Stimulated activated CD4-positive, alpha-beta T cell treated with anti-CD3 and anti-CD28 coated beads, Interleukin-4, amount 100 ng/mL, for 48 hours (primary cell): ENCODE measurements around the gene FAM240A.

ENCODE experiments used
- DNase-seq, 2 donors: peaks; one replicate each; pipeline ENCODE4 v3.0.0-alpha.2; 2020; ENCODE audit warnings: low read depth in 2 of 2

FAM240A gene

DNA sequence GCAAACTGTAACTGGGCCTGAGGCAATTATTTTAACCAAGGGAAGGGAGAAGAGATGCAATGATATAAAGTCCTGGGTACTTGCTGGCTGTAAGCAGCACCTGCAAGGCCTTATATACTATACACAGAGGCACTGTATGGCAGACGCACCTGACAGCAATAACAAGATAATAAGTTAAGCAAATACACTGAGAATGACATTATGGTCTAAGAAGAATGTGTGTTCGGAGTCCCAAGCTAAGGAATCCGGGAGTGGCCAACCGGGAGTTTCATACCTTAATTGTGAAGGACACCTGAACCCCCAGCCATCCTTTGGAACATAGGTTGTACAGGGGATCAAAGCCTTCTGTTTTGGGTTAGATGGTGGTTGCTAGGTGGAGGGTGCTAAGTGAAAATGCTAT, 13.7 kb downstream of the FAM240A start:
- DNase-seq = no peak

DNA sequence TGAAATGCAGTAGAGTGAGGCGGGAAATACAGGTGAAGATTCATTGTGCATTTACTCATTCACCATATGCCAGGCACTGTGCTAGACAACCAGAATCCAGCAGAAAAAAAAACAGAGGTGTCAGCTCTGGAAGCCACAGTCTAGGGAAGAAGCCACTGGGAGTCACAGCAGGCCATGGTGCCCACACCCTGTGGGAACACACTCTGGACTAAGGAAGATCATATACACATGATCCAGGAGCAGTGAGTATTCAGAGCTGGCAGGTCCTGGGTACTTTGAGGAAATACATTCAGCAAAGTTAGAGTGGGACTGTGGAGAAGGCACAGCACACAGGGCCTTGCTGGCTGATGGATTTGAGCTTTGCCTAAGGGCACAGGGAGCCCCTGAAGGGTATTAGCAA, 14.8 kb downstream of the FAM240A start:
- DNase-seq = no peak

DNA sequence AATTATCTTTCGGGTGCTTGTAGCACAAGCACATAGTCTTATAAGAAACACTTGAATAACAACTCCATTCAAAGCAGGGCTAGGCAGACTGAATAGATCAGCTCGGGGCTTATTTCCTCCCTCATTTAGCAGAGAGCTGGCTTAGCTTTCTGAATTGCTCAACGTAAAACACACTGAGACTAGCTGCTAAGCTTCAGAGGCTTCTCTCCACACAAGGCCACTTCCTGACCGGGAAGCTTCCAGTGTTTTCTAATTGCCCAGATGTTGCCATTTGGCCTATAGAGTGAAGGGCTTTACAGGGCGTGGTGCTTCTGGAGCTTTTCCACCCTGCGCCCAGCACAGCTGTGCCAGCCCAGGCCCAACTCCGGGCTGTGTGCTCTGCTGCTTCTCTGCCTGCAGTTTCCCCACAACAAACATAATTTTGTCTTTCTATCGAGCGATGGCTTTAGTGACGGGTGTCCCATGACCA, 16.6 kb downstream of the FAM240A start:
- no peak for DNase-seq

DNA sequence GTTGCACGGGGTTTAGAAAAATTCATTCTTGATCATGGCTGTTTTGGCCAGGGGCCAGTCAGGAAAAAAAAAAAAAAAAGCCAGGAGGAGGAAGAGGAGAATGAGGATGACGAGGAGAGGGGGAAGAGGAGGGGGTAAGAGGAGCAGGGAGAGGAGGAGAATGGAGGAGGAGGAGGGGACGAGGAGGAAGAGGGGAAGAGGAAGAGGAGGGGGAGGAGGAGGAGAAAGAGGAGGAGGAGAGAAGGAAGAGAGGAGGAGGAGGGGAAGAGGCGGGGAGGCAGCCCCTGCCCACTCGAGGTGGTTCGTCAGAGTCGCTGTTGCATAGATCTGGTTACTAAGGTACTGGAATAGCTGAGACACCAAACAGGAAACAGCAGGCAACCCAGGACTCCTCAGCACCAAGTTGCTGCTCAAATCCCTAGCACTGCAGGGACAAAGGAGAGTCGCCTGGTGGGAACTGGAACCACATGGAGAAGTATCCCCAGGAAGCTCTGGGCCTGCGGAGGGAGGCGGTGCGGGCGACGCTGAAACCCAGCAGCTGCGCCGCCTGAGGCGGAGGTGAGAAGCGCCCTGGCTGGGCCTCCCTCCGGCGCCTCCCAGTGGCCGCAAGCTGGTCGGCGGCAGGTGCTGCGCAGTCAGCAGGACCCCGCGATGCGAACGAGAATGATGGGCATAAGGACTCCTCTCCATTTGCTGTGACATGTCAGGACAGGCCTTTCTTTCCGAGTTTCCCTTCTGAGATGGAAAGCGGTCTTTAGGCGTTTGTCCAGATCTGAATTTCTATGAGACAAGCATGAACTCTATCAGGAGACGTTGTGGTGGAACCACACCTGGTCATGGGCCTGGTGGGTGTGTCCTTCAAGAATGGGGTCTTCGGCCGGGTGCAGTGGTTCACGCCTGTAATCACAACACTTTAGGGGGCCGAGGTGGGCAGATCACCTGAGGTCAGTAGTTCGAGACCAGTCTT, 17.5 kb downstream of the FAM240A start:
- DNase-seq = peak; percentile 67 to 74

DNA sequence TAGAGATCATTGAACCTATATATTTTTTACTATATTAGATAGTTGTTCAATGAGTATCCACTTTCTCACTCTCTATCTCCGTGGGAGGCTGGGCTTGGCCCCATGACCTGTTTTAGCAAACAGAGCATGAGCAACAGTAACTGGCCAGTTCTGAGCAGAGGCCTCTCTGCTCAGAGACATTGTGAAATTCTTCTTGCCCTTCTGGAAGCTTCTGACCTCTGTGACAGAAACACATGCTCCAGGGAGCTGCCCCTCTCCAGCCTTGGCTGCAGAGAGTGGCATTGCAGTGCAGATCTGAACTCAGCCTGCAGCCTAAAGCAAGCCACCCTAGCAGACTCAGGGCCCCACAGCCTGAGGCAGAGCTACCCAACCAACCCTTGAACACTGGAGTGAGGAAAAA, 20.5 kb downstream of the FAM240A start:
- DNase-seq = no peak

DNA sequence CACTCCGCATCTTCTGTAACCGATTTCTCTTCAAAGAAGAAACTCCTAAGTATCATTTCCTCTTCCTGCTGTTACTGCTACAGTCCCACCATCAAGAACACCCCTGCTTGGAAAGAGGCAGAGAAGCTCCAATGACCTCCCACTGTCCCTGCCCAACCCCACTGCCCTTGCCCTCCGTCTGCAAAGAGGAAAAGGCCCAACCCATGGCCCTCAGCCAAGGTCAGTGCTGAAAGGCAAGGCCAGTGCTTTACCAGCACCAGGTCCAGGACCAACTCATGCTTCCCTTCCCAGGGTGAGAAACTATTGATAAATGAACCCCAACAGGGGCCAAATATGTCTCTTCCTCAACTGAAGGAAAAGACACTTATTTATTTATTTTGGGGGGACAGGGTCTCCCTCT, 22.5 kb downstream of the FAM240A start:
- no peak for DNase-seq

DNA sequence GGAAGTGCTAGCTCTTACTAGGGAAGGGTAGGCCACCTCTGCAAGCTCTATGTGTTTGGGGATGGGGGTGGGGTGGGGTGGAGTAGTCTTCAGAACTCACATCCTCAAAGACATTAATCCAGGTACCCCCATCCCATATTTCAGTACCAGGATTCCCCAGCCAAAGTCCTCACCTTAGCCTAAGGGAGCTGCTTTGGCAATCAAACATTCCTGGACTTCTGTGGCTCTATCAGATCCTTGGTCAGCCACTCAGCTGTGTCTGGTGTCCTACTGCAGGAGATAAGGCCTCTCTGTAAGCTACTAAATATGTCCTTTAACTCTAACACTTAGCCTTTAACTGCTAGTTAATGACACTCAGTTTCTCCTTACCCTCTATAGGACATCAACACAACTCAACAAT, 26.9 kb downstream of the FAM240A start:
- DNase-seq = no peak

DNA sequence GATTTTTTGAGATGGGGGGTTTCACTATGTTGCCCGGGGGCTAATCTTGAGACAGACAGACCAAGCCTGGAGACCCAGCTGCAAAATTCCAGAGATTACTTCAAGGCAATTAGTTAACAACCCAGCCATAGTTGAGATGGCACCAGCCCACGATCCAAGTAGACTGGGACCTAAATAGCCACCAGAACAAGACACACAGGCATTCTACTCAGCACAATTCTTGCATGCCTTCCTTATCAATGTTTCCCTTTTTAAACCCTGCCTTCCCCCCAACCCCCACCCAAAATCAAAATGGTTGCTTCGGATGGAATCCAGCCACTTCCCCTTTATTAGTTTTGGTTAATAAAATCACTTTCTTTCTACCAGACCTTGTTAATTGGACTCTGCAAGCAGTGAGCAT, 28.6 kb downstream of the FAM240A start:
- DNase-seq = no peak

DNA sequence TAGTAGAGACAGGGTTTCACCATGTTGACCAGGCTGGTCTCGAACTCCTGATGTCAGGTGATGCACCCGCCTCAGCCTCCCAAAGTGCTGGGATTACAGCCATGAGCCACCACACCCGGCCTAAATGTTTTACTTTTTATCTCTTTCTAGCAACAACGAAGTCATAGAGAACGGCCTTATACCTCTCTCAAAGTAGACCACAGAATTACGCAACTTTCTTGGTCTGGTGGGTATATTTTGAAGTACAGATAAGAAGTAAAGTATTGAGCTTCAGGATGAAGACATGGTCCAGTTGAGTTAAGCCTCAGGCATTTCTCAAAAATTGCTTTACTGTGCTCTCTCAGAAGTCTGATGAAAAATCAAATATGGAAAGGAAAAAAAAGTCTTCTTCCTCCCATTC, 30.6 kb downstream of the FAM240A start:
- no peak for DNase-seq

DNA sequence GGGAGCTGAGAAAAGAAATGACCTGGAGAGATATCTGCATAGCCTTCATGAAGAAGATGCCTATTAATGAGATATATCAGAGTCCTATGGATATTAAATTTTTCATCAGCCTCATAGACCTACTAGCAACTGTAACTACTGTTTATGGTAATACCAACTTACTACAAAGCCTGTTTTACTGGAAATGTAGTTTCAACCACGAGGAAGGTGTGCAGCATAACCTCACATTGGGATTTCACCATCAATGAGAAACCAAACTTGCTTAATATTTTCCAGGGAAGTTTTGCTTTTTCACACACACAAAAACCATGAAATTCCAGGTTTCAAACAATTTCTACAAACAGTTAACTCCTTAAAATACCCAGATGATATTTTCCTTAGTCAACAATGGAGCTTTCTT, 31.4 kb downstream of the FAM240A start:
- DNase-seq = no peak

DNA sequence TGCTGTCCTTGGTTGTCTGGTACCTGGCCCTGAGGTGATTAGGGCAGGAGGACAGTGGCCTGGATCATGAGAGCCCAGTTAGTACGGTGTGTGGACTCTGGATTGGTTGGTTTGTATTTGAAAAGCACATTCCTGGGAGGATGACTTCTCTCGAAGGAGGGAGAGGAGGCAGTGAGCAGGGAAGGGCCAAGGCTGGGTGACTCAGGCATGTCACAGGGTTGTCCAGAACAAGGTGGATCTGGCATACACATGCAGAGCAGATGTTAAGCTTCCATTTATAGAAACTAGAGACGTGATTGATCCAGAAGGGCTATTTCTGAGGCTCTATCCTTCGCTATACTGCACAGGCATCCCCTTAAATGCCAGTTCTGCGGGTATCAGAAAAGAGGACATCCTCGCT, 34.4 kb downstream of the FAM240A start:
- no peak for DNase-seq

DNA sequence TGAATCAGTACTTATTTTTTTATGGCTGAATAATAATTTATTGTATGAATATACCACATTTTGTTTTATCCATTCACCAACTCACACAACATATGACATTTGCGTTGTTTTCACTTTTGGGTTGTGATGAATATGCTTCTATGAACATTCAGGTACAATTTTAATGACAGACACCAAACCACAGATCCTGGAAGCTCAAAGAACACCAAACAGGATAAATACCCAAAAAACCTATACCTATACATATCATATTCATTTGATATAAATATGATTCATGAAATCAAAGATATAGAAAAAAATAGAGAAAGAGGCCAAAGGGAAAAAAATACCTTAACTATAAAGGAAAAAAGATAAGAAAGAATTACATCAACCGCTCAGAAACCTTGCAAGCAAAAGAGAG, 35.8 kb downstream of the FAM240A start:
- no peak for DNase-seq

DNA sequence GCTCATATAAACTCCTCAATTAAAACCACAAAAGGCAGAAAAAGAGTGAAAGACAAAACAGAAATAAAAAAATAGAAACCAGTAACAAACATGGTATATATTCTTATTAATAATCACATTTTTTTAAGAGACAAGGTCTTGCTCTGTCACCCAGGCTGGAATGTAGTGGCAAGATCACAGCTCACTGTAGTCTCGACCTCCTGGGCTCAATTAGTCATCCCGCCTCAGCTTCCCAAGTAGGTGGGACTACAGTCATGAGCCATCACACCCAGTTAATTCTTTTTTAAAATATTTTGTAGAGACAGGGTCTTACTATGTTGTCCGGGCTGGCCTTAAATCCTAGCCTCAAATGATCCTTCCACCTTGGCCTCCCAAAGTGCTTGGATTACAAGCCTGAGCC, 37.1 kb downstream of the FAM240A start:
- no peak for DNase-seq

DNA sequence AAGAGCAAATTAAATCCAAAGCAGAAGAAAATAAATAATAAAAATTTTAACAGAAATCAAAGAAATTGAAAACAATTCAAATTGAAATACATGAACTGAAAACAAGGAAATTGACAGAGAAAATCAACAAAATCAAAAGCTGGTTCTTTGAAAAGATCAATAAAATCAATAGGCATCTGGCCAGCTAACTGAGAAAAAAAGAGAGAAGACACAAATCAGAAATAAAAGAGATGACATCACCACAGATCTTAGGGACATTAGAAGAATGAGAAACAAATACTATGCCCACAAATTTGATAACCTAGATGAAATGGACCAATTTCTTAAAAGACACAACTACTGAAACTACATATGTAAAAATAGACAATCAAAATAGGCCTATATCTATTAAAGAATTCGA, 38.8 kb downstream of the FAM240A start:
- no peak for DNase-seq

DNA sequence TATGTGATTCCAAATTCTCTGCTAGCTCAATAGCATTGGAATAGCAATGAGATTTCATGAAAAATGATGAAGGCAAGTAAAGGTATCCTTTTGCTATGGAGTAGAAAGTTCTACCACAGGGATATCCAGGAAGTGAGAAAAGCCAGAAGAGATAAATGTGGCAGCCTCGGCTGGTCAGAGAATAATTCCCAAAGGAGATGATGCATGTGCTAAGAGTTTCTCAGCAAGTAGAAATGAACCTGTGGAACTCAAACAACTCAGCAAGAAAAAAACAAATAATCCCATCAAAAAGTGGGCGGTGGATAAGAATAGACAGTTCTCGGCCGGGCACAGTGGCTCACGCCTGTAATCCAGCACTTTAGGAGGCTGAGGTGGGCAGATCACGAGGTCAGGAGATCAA, 42.9 kb downstream of the FAM240A start:
- no peak for DNase-seq

DNA sequence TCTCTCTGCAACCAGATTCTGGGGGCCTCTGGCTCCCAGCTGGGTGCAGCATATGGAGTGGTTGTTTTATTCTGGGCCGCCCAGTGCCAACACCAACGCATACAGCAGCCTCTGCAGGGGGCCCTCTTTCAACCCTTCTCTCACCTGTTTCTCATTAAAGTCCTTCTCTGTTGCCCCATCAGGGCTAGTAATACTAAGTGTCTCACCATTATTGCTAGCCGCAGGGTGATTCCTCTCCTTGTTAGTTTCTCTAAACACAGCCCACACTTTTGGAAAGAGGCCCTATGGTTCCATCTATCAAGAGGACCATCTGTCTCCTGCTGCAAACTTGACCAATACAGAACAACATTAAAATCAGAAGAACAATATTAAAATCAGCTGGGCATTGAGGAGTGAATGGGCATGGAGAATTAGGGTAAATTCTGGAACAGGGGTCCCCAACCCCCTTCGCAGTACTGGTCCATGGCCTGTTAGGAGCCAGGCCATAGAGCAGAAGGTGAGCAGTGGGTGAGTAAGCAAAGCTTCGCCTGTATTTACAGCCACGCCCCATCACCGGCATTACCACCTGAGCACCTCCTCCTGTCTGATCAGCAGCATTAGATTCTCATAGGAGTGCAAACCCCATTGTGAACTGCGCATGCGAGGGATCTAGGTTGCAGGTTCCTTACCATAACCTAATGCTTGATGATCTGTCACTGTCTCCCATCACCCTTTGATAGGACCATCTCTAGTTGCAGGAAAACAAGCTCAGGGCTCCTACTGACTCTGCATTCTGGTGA, 44.6 kb downstream of the FAM240A start:
- no peak for DNase-seq

DNA sequence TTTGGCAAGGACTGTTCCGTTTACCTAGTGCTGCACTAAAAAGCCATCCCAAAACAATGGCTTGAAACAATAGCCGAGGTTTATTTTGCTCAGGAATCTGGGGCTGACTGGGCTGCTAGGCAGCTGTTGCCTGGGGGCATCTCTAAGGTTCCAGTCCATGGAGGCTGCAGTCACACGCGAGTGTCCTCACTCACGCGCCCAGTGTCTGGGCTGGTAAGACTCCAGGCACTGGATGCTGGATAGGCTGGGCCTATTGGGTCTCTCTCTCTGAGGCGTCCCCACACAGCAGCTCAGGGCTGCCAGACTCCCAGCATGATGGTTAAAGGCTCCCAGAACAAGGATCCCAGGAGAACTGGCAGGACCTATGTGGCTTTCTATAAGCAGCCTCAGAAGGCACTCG, 47.0 kb downstream of the FAM240A start:
- no peak for DNase-seq

DNA sequence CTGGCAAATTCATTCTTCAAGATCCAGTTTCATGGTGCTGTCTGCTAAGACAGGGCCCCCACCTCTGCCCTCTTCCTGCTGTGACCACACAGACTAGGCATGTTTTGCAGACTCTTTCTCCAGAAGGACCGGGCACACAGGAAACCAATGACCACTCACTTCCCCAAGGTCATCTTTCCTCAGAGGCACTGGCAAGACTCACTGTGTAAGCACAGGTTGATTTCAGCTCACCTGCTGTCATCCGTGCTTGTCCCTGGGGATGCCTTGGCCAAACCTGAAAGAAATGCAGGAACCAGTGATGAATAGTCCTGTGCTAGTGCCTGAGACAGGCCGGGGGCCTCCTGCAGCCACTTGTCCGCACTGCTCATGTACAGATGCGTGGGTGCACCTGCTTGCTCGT, 47.7 kb downstream of the FAM240A start:
- no peak for DNase-seq

DNA sequence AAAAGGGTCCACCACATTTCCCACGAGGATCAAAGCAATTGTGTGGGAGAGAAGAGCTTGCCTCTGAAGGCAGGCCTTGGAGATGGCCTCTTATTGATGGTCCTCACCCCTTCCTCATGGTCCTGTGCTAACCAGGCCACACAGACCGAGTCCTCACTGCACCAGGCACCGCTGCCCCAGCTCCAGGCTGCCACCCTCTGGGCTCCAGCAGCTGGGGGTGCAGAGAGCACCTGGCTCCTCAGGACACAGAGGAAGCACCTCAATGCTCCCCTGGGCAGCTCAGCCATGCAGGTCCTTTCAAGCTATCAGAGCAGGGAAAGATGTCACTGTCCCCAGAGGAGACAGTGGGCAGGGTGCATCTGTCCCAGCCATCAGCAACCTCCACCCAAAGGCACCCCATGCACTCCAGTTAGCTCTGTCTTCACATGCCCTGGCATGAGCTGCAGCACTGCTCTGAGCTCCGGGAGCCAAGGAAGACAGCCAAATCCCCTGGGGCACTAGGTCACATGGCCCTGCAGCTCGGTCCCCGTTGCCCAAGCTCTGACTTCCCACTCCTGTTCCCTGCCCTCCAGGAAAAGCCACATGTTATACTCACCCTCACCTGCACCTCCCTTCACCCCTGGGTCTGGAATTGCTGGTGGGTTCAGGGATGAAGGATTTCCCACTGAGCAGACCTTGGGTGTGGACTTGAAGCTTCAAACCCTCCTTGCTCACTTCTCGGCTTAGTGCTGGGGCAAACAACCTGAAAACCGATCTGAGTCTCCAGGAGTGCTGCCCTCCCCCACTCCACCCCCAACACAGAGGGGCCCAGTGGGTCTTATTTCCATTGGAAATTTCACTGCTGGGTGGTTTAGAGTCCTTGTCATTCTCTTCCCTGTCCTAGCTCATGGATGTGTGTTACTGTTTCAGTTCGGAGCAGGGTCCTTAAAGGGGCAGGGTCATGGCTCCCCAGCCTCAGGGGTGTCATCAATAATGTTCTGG, 48.5 kb downstream of the FAM240A start:
- DNase-seq = no peak

DNA sequence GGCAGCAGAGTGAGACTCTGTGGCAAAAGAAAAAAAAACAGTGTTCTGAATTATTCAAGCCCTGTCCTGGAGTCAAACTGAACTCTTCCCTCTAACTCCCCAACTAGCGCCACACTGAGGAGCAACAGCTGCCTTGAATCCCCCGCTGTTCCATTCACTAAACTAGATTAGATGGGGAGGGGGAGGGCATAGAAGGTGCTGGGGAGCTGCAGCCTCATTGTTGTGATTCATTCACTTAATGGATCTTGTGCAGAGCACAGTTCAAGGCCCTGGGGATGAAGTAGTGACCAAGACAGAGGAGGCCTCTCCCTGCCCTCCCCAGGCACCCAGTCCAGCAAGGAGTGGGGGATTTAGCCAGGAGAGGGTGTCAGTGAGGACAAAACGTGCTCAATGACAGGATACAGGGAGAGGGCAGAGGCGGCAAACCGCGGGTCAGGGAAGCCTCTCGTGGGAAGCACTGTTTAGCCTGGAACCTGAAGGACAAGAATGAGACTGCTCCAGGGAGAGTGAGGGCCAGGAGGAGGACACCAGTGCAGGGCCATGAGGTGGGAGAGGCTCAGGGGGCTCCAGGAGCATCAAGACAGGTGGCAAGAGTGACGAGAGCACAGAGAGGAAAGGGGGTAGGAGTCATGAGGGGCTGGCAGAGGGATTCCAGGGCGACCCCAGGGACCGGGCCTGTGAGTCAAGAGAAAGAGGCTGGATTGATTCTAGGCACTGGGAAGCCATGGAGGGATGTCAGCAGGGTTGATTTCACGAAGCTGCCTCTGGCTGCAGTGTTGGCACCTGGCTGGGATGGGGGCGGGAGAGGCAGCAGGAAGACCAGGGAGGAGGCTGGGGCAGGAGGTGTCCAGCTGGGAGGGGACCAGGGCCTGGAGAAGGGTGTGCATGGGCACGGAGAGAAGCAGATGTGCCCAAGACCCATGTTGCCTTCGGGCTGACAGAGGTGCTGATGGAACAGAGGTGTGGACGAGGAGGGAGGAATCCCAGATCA, 49.7 kb downstream of the FAM240A start:
- DNase-seq = no peak
